GM10847 (cell line): ENCODE measurements around the gene STAG1.

Experiments used
- POLR2A ChIP-seq: IDR thresholded peaks from 2 replicates; pipeline ENCODE4 v1.6.1; 2011; ENCODE audit not compliant: insufficient read length; ENCODE audit errors: extremely low read depth

The STAG1 gene

DNA sequence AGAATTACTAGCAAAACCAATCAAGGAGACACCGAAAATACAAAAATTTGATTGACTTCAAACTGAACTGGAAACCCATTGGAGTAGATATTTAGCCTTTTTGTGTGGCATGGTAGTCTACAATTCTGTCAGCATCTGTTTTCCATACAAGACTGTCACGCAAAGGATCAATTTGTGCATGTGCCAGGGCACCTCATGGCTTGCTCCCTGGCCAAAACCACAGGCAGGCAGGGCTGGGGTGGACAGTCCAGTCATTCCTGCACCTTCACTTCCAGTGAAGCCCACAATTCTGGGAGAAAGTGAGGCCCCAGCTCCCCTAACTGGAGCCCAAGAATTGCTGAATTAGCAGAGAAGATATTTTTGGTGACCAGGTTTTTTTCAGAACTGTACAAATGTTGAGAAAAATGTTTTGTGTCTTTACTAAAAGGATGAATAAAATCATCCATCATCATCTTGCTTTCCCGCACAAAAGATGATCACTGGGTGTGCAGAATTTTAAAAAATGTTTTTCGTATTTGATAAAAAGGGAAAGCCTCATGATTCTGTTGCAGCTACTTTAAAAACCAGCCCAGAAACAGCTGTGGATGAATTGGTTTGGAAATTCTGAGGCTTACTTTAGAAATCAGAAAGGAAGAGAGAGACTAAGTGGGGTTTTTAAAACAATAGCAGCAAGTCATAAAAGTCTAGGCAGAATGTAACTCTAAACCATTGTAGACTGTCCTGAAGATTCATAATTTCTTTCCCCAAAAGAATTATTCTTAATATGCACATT is 415.7 kb downstream of the STAG1 start:
- TF ChIP-seq POLR2A = no peak

GRCh38 chr3:136334209-136334608 is 418.0 kb downstream of the STAG1 start:
- no peak for TF ChIP-seq POLR2A

DNA sequence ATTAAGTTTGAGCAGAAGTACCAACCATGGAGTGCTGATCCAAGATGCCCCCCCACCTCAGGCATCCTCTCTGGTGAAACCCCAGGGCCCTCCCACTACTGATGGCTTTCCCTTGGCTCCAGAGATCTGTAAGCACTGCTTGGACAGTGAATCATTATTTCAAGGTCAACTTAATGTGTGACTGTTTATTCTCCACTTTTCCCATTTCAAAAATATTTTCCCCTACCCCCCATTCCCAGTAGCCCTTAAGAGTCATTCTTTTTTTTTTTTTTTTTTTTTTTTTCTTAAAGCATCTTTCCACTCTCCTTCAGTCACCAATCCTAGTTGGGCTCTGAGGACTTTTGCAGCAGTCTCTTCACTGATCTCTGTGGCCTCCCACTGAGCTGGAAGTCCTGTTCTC is 419.4 kb downstream of the STAG1 start:
- TF ChIP-seq POLR2A = no peak

DNA sequence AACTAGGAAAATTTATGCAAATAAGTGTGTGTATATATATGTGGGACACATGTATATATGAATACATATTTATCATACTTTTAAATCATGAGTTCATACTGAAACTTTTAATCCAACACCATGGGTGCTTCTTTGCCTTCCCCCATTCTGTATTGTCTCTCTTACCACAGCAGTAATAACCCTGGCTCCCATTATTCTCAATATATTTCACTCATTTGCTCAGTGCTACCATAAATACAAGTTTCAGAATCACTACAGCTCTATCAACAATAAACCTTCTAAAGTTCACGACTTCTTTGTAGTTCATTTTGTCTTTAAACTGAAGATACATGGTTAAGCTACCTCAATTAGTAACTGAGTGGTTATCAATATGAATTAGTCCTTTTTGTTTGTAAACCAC is 419.9 kb downstream of the STAG1 start:
- no peak for TF ChIP-seq POLR2A

DNA sequence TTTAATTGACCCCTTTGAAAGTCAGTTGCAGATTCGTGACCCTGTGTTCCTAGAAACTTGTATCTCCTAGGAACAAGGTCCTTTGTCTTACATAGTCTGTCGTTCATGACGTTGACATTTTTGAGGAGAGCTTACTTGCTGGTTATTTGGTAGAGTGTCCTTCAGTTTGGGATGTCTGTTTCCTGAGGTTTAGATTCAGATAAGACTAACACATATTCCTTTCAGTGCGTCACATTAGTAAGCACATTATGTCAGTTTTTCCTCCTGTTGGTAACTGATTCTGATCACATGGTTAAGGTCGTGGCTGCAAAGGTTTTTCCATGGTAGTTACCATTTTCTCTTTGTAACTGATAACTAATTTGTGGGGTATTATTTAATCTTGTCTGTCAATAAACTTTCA is 421.3 kb downstream of the STAG1 start:
- TF ChIP-seq POLR2A = no peak

- TF ChIP-seq POLR2A = no peak
Measured at GRCh38 chr3:136329593-136329992, 422.6 kb downstream of the STAG1 start.

GRCh38 chr3:136327671-136328070 is 424.5 kb downstream of the STAG1 start:
- TF ChIP-seq POLR2A = no peak

- TF ChIP-seq POLR2A = no peak
Measured at GRCh38 chr3:136326316-136326715, 425.9 kb downstream of the STAG1 start.

DNA sequence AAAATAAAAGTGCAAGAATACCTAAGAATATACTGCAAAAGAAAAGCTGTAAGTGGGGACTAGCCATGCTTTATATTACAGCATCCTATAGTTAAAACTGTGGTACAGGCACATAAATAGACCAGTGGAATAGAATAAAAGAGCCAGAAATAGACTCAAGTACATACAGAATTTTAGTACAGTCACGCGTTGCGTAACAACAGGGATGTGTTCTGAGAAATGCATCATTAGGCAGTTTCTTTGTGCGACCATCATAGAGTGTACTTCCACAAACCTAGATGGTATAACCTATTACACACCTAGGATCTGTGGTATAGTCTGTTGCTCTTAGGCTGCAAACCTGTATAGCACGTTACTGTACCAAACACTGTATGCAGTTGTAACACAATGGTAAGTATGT is 440.2 kb downstream of the STAG1 start:
- no peak for TF ChIP-seq POLR2A

DNA sequence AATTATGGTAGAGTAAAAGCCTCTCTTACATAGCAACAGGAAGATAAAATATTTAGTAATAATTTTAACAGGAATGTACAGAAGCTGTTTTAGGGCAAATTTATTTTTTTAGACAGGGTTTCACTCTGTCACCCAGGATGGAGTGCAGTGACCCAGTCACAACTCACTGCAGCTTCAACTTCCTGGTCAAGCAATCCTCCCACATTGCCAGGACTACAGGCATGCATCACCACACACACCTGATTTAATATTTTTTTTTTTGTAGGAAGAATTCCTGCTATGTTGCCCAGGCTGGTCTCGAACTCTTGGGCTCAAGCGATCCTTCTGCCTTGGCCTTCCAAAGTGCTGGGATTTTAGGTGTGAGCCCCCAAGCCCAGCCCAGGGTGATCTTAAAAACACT is 440.9 kb downstream of the STAG1 start:
- no peak for TF ChIP-seq POLR2A

- TF ChIP-seq POLR2A = no peak
Measured at GRCh38 chr3:136305879-136306278, 446.3 kb downstream of the STAG1 start.

GRCh38 chr3:136300444-136300843 is 451.7 kb downstream of the STAG1 start:
- no peak for TF ChIP-seq POLR2A

GRCh38 chr3:136297826-136298225 is 454.4 kb downstream of the STAG1 start:
- TF ChIP-seq POLR2A = no peak

- no peak for TF ChIP-seq POLR2A
Measured at GRCh38 chr3:136296960-136297359, 455.2 kb downstream of the STAG1 start.

GRCh38 chr3:136294176-136294575 is 458.0 kb downstream of the STAG1 start:
- TF ChIP-seq POLR2A = no peak

DNA sequence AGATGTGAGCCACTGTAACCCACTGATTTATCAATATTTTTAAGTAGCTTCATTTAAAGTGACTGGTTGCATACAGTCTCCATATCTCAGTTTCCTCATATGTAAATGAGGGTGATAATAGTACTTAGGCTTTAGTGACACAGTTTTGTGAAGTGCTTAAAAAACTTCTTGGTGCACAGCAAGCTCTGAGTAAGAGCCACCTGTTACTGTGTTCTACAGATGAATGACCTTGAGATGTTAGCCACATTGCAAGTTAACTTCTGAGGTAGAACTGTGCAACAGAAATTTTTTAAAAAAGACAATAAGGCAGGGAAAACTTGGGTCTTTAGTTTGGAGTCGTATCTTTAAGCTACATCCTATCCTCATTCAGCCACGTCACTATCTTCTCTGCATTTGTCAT is 458.9 kb downstream of the STAG1 start:
- TF ChIP-seq POLR2A = no peak

GRCh38 chr3:136292500-136292899 is 459.7 kb downstream of the STAG1 start:
- TF ChIP-seq POLR2A = no peak
